Activated CD8-positive, alpha-beta memory T cell treated with anti-CD3 and anti-CD28 coated beads, Interleukin-2, amount 10 ng/mL, durations not matched to agents 7 days and 5 days (primary cell): ENCODE results near the gene C1orf146. TPM values are rescaled to one million over a fixed set of nuclear protein-coding genes. Genes with fewer than 3 reads are reported as not detected.

Source experiments
- ATAC-seq: fragments of 150-1000 bp; cut with Tn5 transposase; one replicate; pipeline ENCODE4 v1.10.0; 2021; ENCODE audit warnings: moderate library complexity
- CTCF ChIA-PET: fragments of 350-600 bp; sonication (Branson Sonifier 250); formaldehyde crosslinking; loops from one replicate; lab custom pipeline; 2021; ENCODE audit warnings: antibody characterized with exemption; lab: Charles Lee
- DNase-seq: peaks from one replicate; pipeline ENCODE4 v3.0.0-alpha.2; 2020
- H3K27ac Mint-ChIP-seq: one replicate; pipeline ENCODE4 v1.8.0; 2021; ENCODE audit warnings: mild to moderate bottlenecking, mixed read lengths
- H3K27me3 Mint-ChIP-seq: one replicate; pipeline ENCODE4 v1.8.0; 2021; ENCODE audit warnings: mixed read lengths
- H3K36me3 Mint-ChIP-seq: one replicate; pipeline ENCODE4 v1.8.0; 2021; ENCODE audit warnings: mild to moderate bottlenecking, mixed read lengths
- H3K4me1 Mint-ChIP-seq: one replicate; pipeline ENCODE4 v1.8.0; 2021; ENCODE audit warnings: mixed read lengths
- H3K4me3 Mint-ChIP-seq: one replicate; pipeline ENCODE4 v1.8.0; 2021; ENCODE audit warnings: mild to moderate bottlenecking, moderate library complexity, mixed read lengths
- H3K9me3 Mint-ChIP-seq: one replicate; pipeline ENCODE4 v1.8.0; 2022; ENCODE audit warnings: low read depth, mixed read lengths
- total RNA-seq, 2 experiments: library from RNA; stranded (reverse); gene quantifications; one replicate each; pipeline ENCODE4 v1.2.3, GENCODE V29; 2021

Gene C1orf146
- not detected for total RNA-seq

- CTCF ChIA-PET: no interaction called here
- Mint-ChIP-seq H3K36me3 (no peaks in the 10 kb centered on the region), H3K27me3 (peaks cover 8% of the 10 kb centered on the region), H3K27ac (no peak within 1 kb of the TSS), H3K4me1 (no peaks in the 10 kb centered on the region), H3K9me3 (no peaks in the 10 kb centered on the region), H3K4me3 (no peak within 1 kb of the TSS)
- ATAC-seq: no peak
- DNase-seq: no peak
These were observed at the start of gene C1orf146 for GRCh38 chr1:92217721-92218120. C1orf146 (plus strand) TSS chr1:92217915; CDS start chr1:92231421, 13,506 bp downstream.

GRCh38 chr1:92168657-92169056, 49.1 kb upstream of the C1orf146 start:
- CTCF ChIA-PET: no interaction called here
- Mint-ChIP-seq H3K36me3 (no peaks in the 10 kb centered on the region), H3K4me1 (no peaks in the 10 kb centered on the region), H3K27me3 (no peaks in the 10 kb centered on the region), H3K9me3 (no peaks in the 10 kb centered on the region), H3K4me3 (no peak overlapping the region), H3K27ac (no peak overlapping the region)
- no peak for ATAC-seq
- DNase-seq: no peak

DNA sequence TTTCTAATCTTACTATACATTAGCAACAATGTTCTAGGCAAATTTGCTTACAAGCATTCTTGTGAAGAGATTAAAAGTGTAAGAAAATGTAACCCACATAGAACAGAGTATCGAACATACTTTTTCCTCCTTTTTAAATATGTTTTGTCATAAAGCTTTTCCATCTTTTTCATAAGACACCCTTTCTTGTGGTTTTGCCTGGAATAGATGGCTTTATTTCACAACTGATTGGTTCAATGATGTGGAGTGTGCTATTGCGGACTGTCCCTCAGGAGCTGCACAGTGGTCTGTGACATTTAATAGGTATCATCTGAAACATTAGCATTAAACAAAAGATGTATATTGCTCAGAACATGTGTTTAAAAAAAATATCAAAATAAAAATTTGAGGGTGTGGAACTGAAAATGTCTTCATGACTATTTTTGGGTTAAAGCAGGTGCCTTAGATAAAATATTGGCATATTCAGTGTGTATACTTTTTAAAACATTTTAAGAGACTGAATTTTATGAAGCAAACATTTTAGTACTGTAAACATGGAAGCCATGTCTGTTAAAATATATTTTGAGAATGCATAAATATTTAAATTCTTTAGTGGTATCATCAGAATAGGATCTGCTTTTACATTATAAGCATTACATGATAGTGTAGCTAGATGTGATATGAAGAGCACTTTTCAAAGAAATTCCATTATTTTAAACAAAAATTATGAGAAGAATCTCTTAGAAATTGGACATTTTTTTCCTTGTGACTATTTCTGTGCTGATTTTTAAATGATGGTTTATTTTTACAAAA, 48.3 kb upstream of the C1orf146 start:
- no peaks in the 10 kb centered on the region for H3K36me3 Mint-ChIP-seq
- no peaks in the 10 kb centered on the region for H3K27me3 Mint-ChIP-seq
- no peak overlapping the region for H3K4me3 Mint-ChIP-seq
- ATAC-seq (no peak), DNase-seq (no peak)
- CTCF ChIA-PET: no interaction called here
- no peaks in the 10 kb centered on the region for H3K9me3 Mint-ChIP-seq
- H3K4me1 Mint-ChIP-seq: no peaks in the 10 kb centered on the region
- H3K27ac Mint-ChIP-seq: no peak overlapping the region

DNA sequence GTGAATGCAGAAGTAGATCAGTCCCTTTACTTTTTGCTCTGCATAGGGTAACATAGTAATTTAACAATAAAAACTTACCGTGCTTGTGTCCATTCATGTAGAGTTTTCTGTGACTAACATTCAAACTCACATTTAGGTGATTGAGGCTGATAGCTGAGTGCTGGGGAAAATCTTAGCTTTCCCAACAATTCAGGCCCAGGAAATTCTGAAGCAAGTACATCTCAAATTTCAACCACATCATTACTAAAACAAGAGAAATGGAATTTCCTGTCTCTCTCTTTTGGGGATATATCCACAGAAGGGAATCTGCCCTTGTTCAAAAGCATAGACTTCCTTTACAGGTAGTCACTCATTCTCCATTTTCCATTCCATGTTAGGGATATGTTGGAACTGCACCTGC, 33.1 kb upstream of the C1orf146 start:
- no peak for ATAC-seq
- no peak overlapping the region for H3K27ac Mint-ChIP-seq
- CTCF ChIA-PET: no interaction called here

DNA sequence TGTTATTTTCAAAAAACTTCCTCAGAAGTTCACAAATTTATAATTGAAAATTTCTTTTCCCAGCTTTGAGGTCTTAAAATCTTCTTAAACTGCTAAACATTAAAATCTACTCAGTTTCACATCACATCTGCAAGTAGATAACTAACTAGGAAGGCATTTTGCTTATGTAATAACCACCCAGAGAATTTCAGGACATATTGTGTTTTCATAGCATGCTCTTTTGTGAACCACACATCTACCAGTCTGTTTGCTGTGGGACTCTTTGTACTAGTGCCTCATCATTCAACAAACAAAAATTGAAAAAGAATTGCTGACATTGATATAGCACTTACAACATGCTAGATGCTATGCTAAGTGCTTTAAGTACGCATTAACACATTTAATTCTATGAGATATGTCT, 31.6 kb upstream of the C1orf146 start:
- DNase-seq (no peak), ATAC-seq (no peak)
- CTCF ChIA-PET: no interaction called here
- Mint-ChIP-seq H3K36me3 (no peaks in the 10 kb centered on the region), H3K27me3 (peaks cover 9% of the 10 kb centered on the region), H3K4me1 (no peaks in the 10 kb centered on the region), H3K9me3 (no peaks in the 10 kb centered on the region), H3K27ac (no peak overlapping the region), H3K4me3 (no peak overlapping the region)

More for the DNA sequence above, 33.1 kb upstream of the C1orf146 start:
- no peak overlapping the region for H3K4me3 Mint-ChIP-seq
- no peak for DNase-seq
- no peaks in the 10 kb centered on the region for H3K4me1 Mint-ChIP-seq
- H3K9me3 Mint-ChIP-seq: no peaks in the 10 kb centered on the region
- no peaks in the 10 kb centered on the region for H3K36me3 Mint-ChIP-seq
- H3K27me3 Mint-ChIP-seq: peaks cover 4% of the 10 kb centered on the region

DNA sequence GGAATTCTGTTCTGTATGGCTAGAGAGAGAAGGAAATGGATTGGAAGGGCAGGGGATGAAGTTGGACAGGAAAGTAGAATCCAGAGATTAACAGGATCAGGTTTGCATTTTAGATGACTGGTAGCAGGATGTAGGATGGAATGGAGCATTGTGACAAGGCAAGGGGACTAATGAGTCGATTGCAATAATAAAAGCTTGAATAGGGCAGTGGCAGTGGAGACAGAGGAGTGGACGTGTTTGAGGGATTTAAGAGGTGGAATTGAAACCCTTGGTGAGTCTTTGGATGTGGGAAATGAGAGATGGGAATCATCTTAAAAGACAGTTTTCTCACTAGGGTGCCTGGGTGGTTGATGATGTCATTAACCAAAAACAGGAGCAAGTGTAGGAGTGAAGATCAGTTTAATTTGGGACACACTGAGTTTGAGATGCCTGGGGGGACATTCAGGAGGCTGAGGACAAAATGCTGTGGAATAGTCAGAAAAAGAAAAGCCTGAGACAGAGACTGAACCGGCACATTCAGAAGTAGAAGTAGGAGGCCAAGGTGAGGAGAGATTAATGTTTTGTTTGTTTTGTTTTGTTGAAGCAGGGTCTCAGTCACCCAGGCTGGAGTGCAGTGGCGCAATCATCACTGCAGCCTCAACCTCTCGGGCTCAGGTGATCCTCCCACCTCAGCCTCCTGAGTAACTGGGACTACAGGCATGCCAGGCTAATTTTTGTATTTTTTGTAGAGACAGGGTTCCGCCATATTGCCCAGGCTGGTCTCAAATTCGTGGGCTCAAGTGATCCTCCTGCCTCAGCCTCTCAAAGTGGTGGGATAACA, 29.1 kb upstream of the C1orf146 start:
- CTCF ChIA-PET: no interaction called here
- H3K27ac Mint-ChIP-seq: no peak overlapping the region
- no peak for ATAC-seq
- DNase-seq: no peak
- no peaks in the 10 kb centered on the region for H3K9me3 Mint-ChIP-seq
- H3K4me1 Mint-ChIP-seq: no peaks in the 10 kb centered on the region
- no peak overlapping the region for H3K4me3 Mint-ChIP-seq
- peaks cover 9% of the 10 kb centered on the region for H3K27me3 Mint-ChIP-seq
- no peaks in the 10 kb centered on the region for H3K36me3 Mint-ChIP-seq

- ATAC-seq: no peak
- Mint-ChIP-seq H3K36me3 (no peaks in the 10 kb centered on the region), H3K27me3 (peaks cover 9% of the 10 kb centered on the region), H3K4me1 (peaks cover under 1% of the 10 kb centered on the region), H3K9me3 (no peaks in the 10 kb centered on the region), H3K27ac (no peak overlapping the region), H3K4me3 (no peak overlapping the region)
- DNase-seq: no peak
- CTCF ChIA-PET: interaction anchor here (1.2 kb wide), 1 partner anchor 10 kb away, joined by 3 read pairs; no protein-coding TSS in a partner anchor
These were observed 26.0 kb upstream of the C1orf146 start for GRCh38 chr1:92191726-92192125.

- DNase-seq (no peak), ATAC-seq (no peak)
- no peak overlapping the region for H3K4me3 Mint-ChIP-seq
- no peaks in the 10 kb centered on the region for H3K36me3 Mint-ChIP-seq
- H3K27ac Mint-ChIP-seq: no peak overlapping the region
- no peaks in the 10 kb centered on the region for H3K9me3 Mint-ChIP-seq
- peaks cover 4% of the 10 kb centered on the region for H3K4me1 Mint-ChIP-seq
- CTCF ChIA-PET: no interaction called here
- peaks cover 9% of the 10 kb centered on the region for H3K27me3 Mint-ChIP-seq
These were observed 25.5 kb upstream of the C1orf146 start for GRCh38 chr1:92192246-92192645.

DNA sequence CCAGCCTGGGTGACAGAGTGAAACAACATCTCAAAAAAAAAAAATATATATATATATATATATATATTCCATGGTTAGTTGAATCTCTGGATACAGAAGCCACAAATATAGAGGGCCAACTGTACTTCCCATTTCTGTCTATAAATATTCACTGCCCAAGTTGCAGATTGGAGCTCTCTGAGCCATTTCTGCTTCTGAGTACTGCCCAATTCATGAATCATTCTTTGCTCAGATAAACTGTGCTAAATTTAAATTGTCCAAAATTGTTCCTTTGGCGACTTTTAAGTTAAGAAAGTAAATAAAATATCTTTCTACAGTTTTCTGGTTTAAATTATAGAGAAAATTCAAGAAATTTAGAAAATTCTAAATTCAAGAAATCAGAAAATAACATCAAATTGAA, 23.2 kb upstream of the C1orf146 start:
- DNase-seq (no peak), ATAC-seq (no peak)
- Mint-ChIP-seq H3K4me1 (peaks cover 4% of the 10 kb centered on the region), H3K9me3 (no peaks in the 10 kb centered on the region), H3K27me3 (peaks cover 5% of the 10 kb centered on the region), H3K27ac (no peak overlapping the region), H3K4me3 (no peak overlapping the region), H3K36me3 (no peaks in the 10 kb centered on the region)
- CTCF ChIA-PET: no interaction called here

DNA sequence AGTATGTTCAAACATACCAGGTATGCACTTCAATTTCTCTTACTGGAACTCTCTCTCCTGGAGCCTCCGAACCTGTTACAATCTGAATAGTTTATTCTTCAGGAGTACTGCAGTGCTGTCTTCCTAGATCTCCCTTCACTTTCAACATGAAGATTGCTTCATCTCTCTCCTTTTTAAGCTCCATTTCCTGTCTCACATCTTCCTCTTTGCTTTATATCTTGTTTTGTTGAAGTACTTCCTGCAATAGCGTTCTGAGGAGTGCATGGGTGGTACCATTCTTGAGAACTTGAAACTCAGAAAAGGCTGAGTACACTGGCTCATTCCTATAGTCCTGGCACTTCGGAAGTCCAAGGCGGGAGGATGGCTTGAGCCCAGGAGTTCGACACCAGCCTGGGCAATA, 15.7 kb upstream of the C1orf146 start:
- Mint-ChIP-seq H3K4me1 (peaks cover 15% of the 10 kb centered on the region), H3K27me3 (no peaks in the 10 kb centered on the region), H3K27ac (peak overlapping the region; percentile 13), H3K4me3 (no peak overlapping the region), H3K9me3 (peaks cover 2% of the 10 kb centered on the region), H3K36me3 (peaks cover 9% of the 10 kb centered on the region)
- ATAC-seq: no peak
- CTCF ChIA-PET: interaction anchor here (1.2 kb wide), 1 partner anchor 11 kb away, joined by 3 read pairs; no protein-coding TSS in a partner anchor
- DNase-seq: no peak

DNA sequence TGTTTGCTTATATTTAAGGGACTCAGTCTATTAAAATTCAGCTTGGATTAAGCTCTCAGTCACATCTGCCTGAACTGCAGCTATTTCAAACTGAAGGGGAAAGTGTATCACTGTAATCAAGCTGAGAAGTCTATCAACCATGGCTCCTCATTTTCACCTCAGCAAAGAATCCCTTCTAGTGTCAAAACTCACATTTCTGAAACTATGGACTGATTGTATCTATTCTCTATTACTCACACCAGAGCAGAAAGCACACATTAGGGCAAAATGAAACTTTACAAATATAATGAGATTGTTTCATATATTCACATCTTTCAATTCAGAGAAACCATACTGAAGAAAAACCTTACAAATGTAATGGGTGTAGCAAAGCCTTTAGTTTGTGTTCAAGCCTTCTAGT, 14.6 kb upstream of the C1orf146 start:
- Mint-ChIP-seq H3K36me3 (peaks cover 9% of the 10 kb centered on the region), H3K27me3 (no peaks in the 10 kb centered on the region), H3K27ac (no peak overlapping the region), H3K4me3 (no peak overlapping the region), H3K4me1 (peaks cover 14% of the 10 kb centered on the region), H3K9me3 (peaks cover 2% of the 10 kb centered on the region)
- CTCF ChIA-PET: no interaction called here
- ATAC-seq (no peak), DNase-seq (no peak)

GRCh38 chr1:92210701-92211100, 7.0 kb upstream of the C1orf146 start:
- ATAC-seq: no peak
- Mint-ChIP-seq H3K4me1 (no peaks in the 10 kb centered on the region), H3K27ac (no peak overlapping the region), H3K9me3 (no peaks in the 10 kb centered on the region), H3K36me3 (no peaks in the 10 kb centered on the region), H3K27me3 (peaks cover 7% of the 10 kb centered on the region), H3K4me3 (no peak overlapping the region)
- DNase-seq: no peak
- CTCF ChIA-PET: no interaction called here

GRCh38 chr1:92211166-92211565, 6.5 kb upstream of the C1orf146 start:
- no peak for ATAC-seq

GRCh38 chr1:92218559-92218958, 844 bp downstream of the C1orf146 start:
- H3K27ac Mint-ChIP-seq: no peak overlapping the region
- no peak overlapping the region for H3K4me3 Mint-ChIP-seq
- H3K9me3 Mint-ChIP-seq: no peaks in the 10 kb centered on the region
- DNase-seq (no peak), ATAC-seq (no peak)
- no peaks in the 10 kb centered on the region for H3K4me1 Mint-ChIP-seq
- CTCF ChIA-PET: no interaction called here
- no peaks in the 10 kb centered on the region for H3K36me3 Mint-ChIP-seq
- peaks cover 8% of the 10 kb centered on the region for H3K27me3 Mint-ChIP-seq

More at GRCh38 chr1:92211166-92211565, 6.5 kb upstream of the C1orf146 start:
- Mint-ChIP-seq H3K27ac (no peak overlapping the region), H3K4me3 (no peak overlapping the region), H3K4me1 (no peaks in the 10 kb centered on the region), H3K27me3 (peaks cover 7% of the 10 kb centered on the region), H3K36me3 (no peaks in the 10 kb centered on the region), H3K9me3 (no peaks in the 10 kb centered on the region)
- CTCF ChIA-PET: no interaction called here
- no peak for DNase-seq
